Activated T-cell treated with anti-CD3 and anti-CD28 coated beads, Interleukin-2, amount 50 U/mL, for 72 hours (primary cell): ENCODE results near the gene DOCK11. TPM values are rescaled to one million over a fixed set of nuclear protein-coding genes. Genes with fewer than 3 reads are reported as not detected.
"Not testable (repeated sequence)": the region's sequence is repeated elsewhere in the genome, so short reads cannot be mapped to it uniquely, and the experiment has no call there.

Source experiments
- ATAC-seq, 2 donors: fragments of 150-1000 bp; cut with Tn5 transposase; replicated peaks in 1 of 2; 2 replicates each; pipeline ENCODE4 v1.10.0; 2021; ENCODE audit warnings: moderate library complexity in 2 of 2, mild to moderate bottlenecking in 1 of 2
- DNase-seq, 2 donors: peaks; one replicate each; pipeline ENCODE4 v3.0.0; 2021 to 2022; ENCODE audit warnings: mixed read lengths in 1 of 2
- H3K27ac Mint-ChIP-seq: one replicate; pipeline ENCODE4 v1.8.0; 2022; ENCODE audit warnings: mild to moderate bottlenecking, moderate library complexity, mixed read lengths
- H3K27me3 Mint-ChIP-seq: one replicate; pipeline ENCODE4 v1.8.0; 2022; ENCODE audit warnings: low read depth, mixed read lengths
- H3K36me3 Mint-ChIP-seq, 2 donors: one replicate each; pipeline ENCODE4 v1.8.0; 2022; ENCODE audit warnings: mixed read lengths in 2 of 2, mild to moderate bottlenecking in 1 of 2; ENCODE audit not compliant: insufficient read depth in 2 of 2
- H3K4me1 Mint-ChIP-seq: one replicate; pipeline ENCODE4 v1.8.0; 2022; ENCODE audit warnings: low read depth, mixed read lengths
- H3K4me3 Mint-ChIP-seq, 2 donors: one replicate each; pipeline ENCODE4 v1.8.0; 2022; ENCODE audit warnings: mild to moderate bottlenecking in 2 of 2, mixed read lengths in 2 of 2, moderate library complexity in 2 of 2
- H3K9me3 Mint-ChIP-seq, 2 donors: one replicate each; pipeline ENCODE4 v1.8.0; 2022; ENCODE audit warnings: mixed read lengths in 2 of 2
- total RNA-seq, 2 donors: library from RNA; stranded (reverse); gene quantifications; one replicate each; pipeline ENCODE4 v1.2.3, GENCODE V29; 2022

DOCK11 gene
- total RNA-seq, 2 donors from 2014 or later = 65.2 to 71.0 TPM

DNA sequence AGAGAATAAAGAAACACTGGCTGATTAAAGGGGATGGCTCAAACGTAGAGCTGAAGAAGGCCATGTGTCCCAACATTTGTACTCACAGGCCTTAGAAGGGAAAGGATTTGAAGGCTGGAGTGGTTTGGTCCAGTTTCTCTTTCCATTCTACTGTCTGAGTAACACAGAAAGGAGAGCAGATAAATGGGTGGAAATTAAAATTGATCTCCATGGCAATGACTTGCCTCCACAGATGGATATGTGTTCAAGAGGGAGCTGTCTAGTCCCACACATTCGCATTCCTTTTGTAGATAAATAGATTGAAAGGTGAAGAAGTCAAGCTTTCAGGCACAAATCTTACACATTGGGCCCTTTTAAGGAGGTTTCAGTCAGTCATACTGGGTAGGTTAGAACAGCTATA is 74.6 kb downstream of the DOCK11 start:
- H3K36me3 Mint-ChIP-seq = peaks cover 8 to 12% of the 10 kb centered on the region in 2 donors
- no peaks in the 10 kb centered on the region for H3K9me3 Mint-ChIP-seq
- peak overlapping the region in 1 of 2 donors; percentile 56 for H3K4me3 Mint-ChIP-seq
- ATAC-seq = peak; percentile 30 to 37
- no peaks in the 10 kb centered on the region for H3K27me3 Mint-ChIP-seq
- H3K4me1 Mint-ChIP-seq = peaks cover 17% of the 10 kb centered on the region
- DNase-seq = no peak
- peak overlapping the region; percentile 48 for H3K27ac Mint-ChIP-seq

DNA sequence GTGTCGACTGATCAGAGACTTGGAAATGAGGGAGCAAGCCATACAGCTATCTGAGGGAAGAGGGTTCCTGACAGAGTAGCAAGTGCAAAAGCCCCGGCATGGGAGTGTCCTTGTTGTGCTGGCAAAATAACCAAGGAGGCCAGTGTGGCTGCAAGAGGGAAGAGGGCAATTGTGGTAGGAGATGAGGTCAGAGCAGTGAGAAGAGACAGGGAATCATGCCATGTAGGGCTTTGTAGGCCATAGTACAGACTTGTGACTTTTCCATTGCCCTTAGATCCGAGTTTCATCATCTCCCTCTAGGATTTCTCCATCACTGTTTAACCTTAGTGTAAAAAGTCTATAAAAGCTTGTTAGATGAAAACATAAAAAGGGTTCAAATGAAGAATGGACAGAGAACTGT is 76.2 kb downstream of the DOCK11 start:
- Mint-ChIP-seq H3K36me3 (peaks cover 6 to 8% of the 10 kb centered on the region in 2 donors), H3K27me3 (no peaks in the 10 kb centered on the region), H3K4me1 (peaks cover 17% of the 10 kb centered on the region)

GRCh38 chrX:118574666-118575065 is 79.1 kb downstream of the DOCK11 start:
- Mint-ChIP-seq H3K27ac (no peak overlapping the region), H3K4me1 (peaks cover 5% of the 10 kb centered on the region), H3K9me3 (no peaks in the 10 kb centered on the region), H3K27me3 (no peaks in the 10 kb centered on the region), H3K4me3 (no peak overlapping the region), H3K36me3 (peaks cover 4 to 6% of the 10 kb centered on the region in 2 donors)
- DNase-seq (no peak), ATAC-seq (no peak)

More for the DNA sequence above, 76.2 kb downstream of the DOCK11 start:
- Mint-ChIP-seq H3K9me3 (no peaks in the 10 kb centered on the region), H3K27ac (no peak overlapping the region), H3K4me3 (no peak overlapping the region)
- ATAC-seq = no peak
- DNase-seq = no peak

DNA sequence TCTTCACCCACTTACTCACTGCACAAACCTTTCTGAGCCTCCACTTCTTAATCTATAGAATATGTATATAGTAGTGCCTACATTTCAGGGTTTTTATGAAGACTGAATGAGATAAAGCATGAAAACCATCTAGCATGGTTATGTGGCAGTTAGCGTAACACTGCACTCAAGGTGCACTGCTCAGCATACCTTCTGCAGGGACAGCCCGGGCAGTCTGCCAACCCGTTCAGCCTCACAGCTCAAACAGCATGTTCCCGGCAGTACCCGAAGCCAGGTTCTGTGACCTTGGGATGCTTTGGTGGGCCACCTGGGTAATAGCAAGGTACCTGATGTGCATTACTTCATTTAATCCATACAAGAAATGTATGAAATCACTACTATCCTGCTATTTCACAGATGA is 81.4 kb downstream of the DOCK11 start:
- Mint-ChIP-seq H3K4me1 (no peaks in the 10 kb centered on the region), H3K27ac (no peak overlapping the region), H3K27me3 (no peaks in the 10 kb centered on the region), H3K9me3 (no peaks in the 10 kb centered on the region), H3K4me3 (no peak overlapping the region), H3K36me3 (peaks cover 2 to 7% of the 10 kb centered on the region in 2 donors)
- DNase-seq = no peak
- no peak for ATAC-seq

DNA sequence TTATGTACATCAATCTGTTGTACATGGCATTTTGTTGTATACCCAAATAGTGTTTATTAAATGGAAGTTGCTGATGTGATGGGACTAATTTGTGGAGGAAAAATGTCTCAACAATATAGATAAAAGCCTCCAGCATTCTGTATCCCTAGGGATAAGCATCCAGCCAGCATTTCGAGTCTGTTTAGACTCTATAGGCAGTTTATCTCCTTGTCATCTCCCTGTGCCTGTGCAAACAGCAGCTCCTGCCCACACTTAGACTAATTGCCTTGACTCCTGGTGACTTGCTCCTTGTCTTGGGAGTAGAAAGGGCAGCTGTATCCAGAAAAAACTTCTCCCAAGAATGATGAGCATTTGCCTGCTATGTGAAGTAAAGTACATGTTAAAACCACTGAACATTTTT is 83.8 kb downstream of the DOCK11 start:
- peaks cover 2 to 11% of the 10 kb centered on the region in 2 donors for H3K36me3 Mint-ChIP-seq
- ATAC-seq = no peak
- DNase-seq = no peak
- H3K27ac Mint-ChIP-seq = no peak overlapping the region
- no peak overlapping the region for H3K4me3 Mint-ChIP-seq
- H3K4me1 Mint-ChIP-seq = no peaks in the 10 kb centered on the region
- no peaks in the 10 kb centered on the region for H3K27me3 Mint-ChIP-seq
- no peaks in the 10 kb centered on the region for H3K9me3 Mint-ChIP-seq

DNA sequence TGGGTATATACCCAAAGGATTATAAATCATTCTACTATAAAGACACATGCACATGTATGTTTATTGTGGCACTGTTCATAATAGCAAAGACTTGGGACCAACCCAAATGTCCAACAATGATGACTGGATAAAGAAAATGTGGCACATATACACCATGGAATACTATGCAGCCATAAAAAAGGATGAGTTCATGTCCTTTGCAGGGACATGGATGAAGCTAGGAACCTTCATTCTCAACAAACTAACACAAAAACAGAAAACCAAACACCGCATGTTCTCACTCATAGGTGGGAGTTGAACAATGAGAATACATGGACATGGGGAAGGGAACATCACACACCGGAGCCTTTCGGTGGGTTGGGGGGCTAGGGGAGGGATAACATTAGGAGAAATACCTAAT is 87.3 kb downstream of the DOCK11 start:
- ATAC-seq = not testable (repeated sequence)

GRCh38 chrX:118583781-118584180 is 88.2 kb downstream of the DOCK11 start:
- Mint-ChIP-seq H3K27me3 (no peaks in the 10 kb centered on the region), H3K36me3 (peaks cover 3 to 9% of the 10 kb centered on the region in 2 donors), H3K4me3 (no peak overlapping the region), H3K27ac (no peak overlapping the region), H3K9me3 (no peaks in the 10 kb centered on the region), H3K4me1 (no peaks in the 10 kb centered on the region)
- ATAC-seq (no peak), DNase-seq (no peak)

More for the DNA sequence above, 87.3 kb downstream of the DOCK11 start:
- H3K9me3 Mint-ChIP-seq, H3K4me1 Mint-ChIP-seq, H3K4me3 Mint-ChIP-seq, H3K36me3 Mint-ChIP-seq, H3K27me3 Mint-ChIP-seq, H3K27ac Mint-ChIP-seq, DNase-seq: not testable (repeated sequence)

- Mint-ChIP-seq H3K36me3 (peaks cover 3 to 9% of the 10 kb centered on the region in 2 donors), H3K27me3 (no peaks in the 10 kb centered on the region), H3K4me1 (no peaks in the 10 kb centered on the region), H3K9me3 (no peaks in the 10 kb centered on the region), H3K4me3 (no peak overlapping the region), H3K27ac (no peak overlapping the region)
- ATAC-seq (no peak), DNase-seq (no peak)
Observed at GRCh38 chrX:118585296-118585695, 89.7 kb downstream of the DOCK11 start.

DNA sequence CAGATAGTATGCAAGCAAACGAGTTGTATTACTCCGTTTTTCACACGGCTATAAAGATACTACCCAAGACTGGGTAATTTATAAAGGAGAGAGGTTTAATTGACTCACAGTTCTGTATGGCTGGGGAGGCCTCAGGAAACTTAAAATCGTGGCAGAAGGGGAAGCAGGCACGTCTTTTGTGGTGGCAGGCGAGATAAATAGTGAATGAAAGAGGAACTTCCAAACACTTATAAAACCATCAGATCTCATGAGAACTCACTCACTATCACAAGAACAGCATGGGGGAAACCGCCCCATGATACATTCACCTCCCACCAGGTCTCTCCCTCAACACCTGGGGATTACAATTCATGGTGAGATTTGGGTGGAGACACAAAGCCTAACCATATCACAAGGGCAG is 90.6 kb downstream of the DOCK11 start:
- H3K4me3 Mint-ChIP-seq, H3K9me3 Mint-ChIP-seq, H3K4me1 Mint-ChIP-seq, DNase-seq, H3K36me3 Mint-ChIP-seq, H3K27me3 Mint-ChIP-seq, ATAC-seq: not testable (repeated sequence)
- H3K27ac Mint-ChIP-seq = peak overlapping the region; percentile 68

- H3K4me3 Mint-ChIP-seq = no peak overlapping the region
- H3K36me3 Mint-ChIP-seq = peaks cover 2 to 3% of the 10 kb centered on the region in 2 donors
- no peaks in the 10 kb centered on the region for H3K4me1 Mint-ChIP-seq
- DNase-seq (no peak), ATAC-seq (no peak)
- H3K27me3 Mint-ChIP-seq = no peaks in the 10 kb centered on the region
- H3K9me3 Mint-ChIP-seq = no peaks in the 10 kb centered on the region
- H3K27ac Mint-ChIP-seq = no peak overlapping the region
Observed at GRCh38 chrX:118588715-118589114, 93.1 kb downstream of the DOCK11 start.

DNA sequence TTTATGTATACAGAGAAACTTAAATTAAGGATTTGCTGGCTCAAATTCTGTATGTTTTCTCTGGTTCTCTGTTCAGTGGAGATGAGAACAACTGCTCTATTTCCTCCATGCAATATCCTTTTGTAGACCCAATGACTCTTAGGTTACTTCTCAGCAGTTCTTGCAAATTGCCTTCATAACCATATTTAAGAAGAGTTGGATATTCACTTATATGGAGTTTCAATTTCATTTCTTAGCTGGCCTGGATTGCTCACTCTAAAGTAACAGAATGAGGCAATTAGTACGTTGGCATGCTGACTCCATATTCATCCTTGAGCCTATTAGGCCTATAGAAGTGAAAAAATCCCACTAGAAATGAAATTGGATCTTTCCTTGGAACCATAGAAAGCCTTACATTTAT is 93.6 kb downstream of the DOCK11 start:
- H3K9me3 Mint-ChIP-seq = no peaks in the 10 kb centered on the region
- no peak overlapping the region for H3K4me3 Mint-ChIP-seq
- ATAC-seq (no peak), DNase-seq (no peak)
- no peaks in the 10 kb centered on the region for H3K27me3 Mint-ChIP-seq
- H3K4me1 Mint-ChIP-seq = no peaks in the 10 kb centered on the region
- peaks cover 2 to 4% of the 10 kb centered on the region in 2 donors for H3K36me3 Mint-ChIP-seq
- peak overlapping the region; percentile 33 for H3K27ac Mint-ChIP-seq

GRCh38 chrX:118593407-118593806 is 97.8 kb downstream of the DOCK11 start:
- H3K4me3 Mint-ChIP-seq = no peak overlapping the region
- peaks cover 4 to 6% of the 10 kb centered on the region in 2 donors for H3K36me3 Mint-ChIP-seq
- H3K27ac Mint-ChIP-seq = peak overlapping the region; percentile 61
- no peak for ATAC-seq
- no peaks in the 10 kb centered on the region for H3K9me3 Mint-ChIP-seq
- H3K4me1 Mint-ChIP-seq = no peaks in the 10 kb centered on the region
- no peak for DNase-seq
- H3K27me3 Mint-ChIP-seq = no peaks in the 10 kb centered on the region

- Mint-ChIP-seq H3K36me3 (peaks cover 4 to 6% of the 10 kb centered on the region in 2 donors), H3K4me3 (no peak overlapping the region)
- ATAC-seq = no peak
Observed at GRCh38 chrX:118594697-118595420, 99.2 kb downstream of the DOCK11 start.

GRCh38 chrX:118595501-118596042 is 100.0 kb downstream of the DOCK11 start:
- no peaks in the 10 kb centered on the region for H3K27me3 Mint-ChIP-seq
- H3K4me1 Mint-ChIP-seq = no peaks in the 10 kb centered on the region
- ATAC-seq = no peak
- no peaks in the 10 kb centered on the region for H3K9me3 Mint-ChIP-seq
- H3K4me3 Mint-ChIP-seq = no peak overlapping the region
- H3K27ac Mint-ChIP-seq = no peak overlapping the region
- H3K36me3 Mint-ChIP-seq = peaks cover 4 to 6% of the 10 kb centered on the region in 2 donors
- DNase-seq = no peak

More at GRCh38 chrX:118594697-118595420, 99.2 kb downstream of the DOCK11 start:
- H3K27ac Mint-ChIP-seq = peak overlapping the region; percentile 96
- no peaks in the 10 kb centered on the region for H3K27me3 Mint-ChIP-seq
- H3K4me1 Mint-ChIP-seq = no peaks in the 10 kb centered on the region
- DNase-seq = no peak
- no peaks in the 10 kb centered on the region for H3K9me3 Mint-ChIP-seq
